ENCODE measurements around the gene PLXNC1.

The PLXNC1 gene

DNA sequence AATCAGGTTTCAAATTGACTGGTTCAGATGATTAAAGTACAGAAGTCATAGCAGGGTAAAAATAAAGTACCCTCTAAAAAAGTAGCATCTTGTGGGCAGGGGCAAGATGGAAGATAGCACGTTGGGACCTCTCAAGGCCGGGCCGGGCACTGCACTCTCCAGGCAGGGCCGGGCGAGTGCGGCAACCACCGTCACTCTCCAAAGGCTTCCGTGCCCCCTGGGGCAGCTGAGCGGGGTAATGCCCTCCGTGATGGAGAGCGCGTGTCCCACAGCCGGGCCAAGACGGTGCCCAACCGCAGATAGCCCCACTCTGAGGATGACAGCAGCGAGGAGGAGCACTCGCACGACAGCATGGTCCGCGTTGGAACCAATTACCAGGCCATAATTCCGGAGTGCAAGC is 8.6 kb upstream of the PLXNC1 start:
- DNase-seq: no peak

GRCh38 chr12:94140556-94140955 is 7.8 kb upstream of the PLXNC1 start:
- peak; percentile 11 for DNase-seq

DNA sequence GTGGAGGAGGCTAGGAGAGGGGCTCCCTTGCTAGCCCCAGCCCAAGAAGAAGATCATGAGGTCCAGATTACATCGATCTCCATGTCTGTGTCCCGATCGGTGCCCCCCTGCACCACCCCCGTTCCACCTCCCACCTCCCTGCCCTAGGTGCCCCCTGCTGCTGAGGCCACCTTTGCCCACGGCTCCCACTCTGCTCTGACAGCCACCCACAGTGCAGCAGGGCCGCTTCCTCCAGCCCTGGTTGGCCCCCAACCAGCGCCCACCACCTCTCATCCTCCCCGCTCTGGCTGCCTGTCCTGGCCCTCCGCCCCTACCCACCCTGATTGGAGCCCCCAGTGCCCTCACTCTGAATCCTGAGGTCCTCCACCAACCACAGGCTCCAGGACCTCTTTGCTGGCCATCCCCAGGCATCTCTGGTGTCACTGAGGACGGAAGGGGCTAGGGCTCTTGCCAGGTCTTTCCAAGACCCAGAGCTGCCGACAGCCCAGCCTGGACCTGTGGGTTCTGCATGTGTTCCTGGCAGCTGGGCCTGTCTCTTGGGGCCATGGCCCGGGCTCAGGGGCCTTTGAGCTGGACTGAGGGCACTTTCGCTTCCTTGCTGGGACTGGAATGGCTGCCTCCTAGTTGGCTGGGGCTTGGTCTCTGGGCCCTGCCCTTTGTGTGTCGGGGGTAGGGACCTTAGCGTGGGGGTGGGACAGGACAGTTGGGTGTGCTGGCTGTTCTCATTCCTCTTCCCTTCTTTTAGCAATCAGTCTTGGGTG is 7.2 kb upstream of the PLXNC1 start:
- no peak for DNase-seq

GRCh38 chr12:94141892-94142291 is 6.5 kb upstream of the PLXNC1 start:
- DNase-seq: no peak

GRCh38 chr12:94143438-94143837 is 4.9 kb upstream of the PLXNC1 start:
- no peak for DNase-seq

DNA sequence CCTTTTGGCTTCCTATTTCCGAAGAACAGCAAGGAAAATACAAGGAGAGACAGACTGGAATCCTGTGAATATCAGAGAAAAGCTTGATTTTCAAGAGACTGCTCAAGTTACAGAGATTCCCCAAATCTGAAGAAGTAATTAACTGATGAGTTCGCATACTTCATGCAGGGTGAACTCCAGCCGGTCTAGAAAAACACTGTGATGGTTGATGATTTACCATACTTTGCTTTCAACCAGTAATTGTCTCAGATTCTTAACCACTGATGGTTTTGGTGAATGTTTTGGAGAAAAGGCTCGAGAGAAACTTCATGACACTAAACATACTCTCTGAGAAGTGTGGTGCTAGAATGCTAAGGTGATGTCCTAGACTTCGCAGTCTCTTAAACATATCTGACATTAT is 4.4 kb upstream of the PLXNC1 start:
- DNase-seq: no peak

DNA sequence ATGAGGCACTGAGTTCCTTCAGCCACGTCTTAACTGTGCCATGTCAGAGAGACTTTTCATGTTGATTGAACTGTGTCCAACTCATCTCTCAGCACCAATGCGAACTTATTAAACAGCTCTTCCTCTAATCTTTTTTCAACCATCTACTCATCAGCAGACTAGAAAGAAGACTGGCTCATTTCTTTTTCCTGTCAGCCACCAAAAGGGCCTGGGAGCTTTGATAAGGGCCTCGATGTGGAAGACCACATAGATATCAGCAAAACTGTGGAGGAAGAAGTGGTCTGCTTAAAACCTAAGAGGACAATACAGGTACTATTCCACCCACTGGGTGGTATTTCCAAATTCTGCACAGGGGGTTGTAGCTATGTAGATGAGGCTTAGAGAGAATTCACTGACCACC is 3.6 kb upstream of the PLXNC1 start:
- no peak for DNase-seq

DNA sequence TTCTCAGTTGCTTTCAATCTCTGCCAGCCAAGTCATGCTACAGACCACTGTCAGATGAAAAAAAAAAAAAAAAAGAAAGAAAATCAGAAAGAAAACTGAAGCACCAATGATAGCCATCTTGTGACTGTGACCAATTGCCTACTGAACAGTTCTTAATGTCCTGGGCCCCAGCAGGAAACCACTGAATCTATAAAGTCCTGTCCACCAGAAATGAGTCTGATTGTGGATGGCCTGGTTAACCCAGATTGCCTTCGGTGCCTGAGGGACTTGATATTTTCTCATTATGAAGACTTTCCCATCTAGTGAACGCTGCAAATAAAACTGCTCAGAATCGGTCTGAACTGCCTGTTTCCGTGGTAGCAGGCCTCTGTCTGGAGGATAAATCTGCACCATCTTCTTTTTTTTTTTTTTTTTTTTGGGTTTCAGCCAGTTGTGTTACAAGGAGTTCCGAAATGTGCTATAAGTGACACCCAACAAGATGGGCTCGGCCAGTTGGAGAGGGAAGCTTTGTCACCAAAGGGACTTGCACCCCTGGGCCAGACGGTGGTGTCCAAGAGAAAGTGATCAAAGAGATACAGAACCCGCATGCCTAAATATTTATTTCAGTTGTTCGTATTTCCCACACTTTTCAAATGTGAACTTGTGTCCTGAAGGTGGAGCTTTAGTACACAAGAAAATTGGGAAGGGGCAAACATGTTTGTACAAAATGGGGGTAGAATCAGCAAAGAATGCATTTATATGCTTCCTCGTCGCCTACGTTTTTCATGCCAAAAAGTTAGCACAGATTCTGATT is 3.0 kb upstream of the PLXNC1 start:
- DNase-seq: no peak

- no peak for DNase-seq
These were observed 2.0 kb upstream of the PLXNC1 start for GRCh38 chr12:94146166-94146936.

- peak; percentile 12 for DNase-seq
These were observed 888 bp upstream of the PLXNC1 start for GRCh38 chr12:94147387-94147990.

GRCh38 chr12:94148739-94149118 is 352 bp downstream of the PLXNC1 start:
- no peak for DNase-seq

GRCh38 chr12:94149119-94149780 is 873 bp downstream of the PLXNC1 start:
- DNase-seq: peak; percentile 45

DNA sequence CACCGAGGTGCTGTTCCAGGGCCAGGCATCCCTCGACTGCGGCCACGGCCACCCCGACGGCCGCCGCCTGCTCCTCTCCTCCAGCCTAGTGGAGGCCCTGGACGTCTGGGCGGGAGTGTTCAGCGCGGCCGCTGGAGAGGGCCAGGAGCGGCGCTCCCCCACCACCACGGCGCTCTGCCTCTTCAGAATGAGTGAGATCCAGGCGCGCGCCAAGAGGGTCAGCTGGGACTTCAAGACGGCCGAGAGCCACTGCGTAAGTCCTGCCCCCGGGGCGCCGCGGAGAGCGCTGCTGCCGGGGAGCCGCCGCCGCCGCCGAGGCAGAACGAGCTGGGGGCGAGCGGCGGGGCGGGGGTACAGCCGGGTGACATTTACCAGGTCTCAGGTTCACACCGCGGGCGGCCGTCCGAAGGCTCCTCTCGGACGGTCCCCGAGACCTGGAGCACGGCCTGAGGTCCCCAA is 1.4 kb downstream of the PLXNC1 start:
- DNase-seq: peak; percentile 34

GRCh38 chr12:94150240-94151121 is 2.1 kb downstream of the PLXNC1 start:
- DNase-seq: peak; percentile 79

DNA sequence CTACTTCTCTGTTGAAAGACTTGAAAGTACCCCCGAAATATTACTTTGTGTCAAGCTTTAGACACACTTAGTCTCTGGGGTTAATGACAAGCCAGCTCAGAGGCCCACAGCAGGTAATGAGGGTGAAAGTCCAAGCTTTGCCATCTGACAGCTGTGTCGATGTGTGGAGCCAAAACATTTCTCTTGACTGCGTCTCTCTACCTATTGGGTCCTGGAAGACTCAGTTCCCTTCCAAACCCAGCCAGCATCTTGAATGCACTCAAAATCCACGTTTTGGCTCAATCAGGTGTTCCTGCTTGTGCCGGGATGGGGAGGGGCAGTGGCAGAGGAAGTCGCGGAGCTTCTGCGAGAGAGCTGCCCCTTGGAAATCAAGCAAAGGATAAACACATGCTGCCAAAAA is 3.2 kb downstream of the PLXNC1 start:
- peak; percentile 51 for DNase-seq

GRCh38 chr12:94152292-94153078 is 4.1 kb downstream of the PLXNC1 start:
- DNase-seq: peak; percentile 63

- no peak for DNase-seq
These were observed 8.8 kb downstream of the PLXNC1 start for GRCh38 chr12:94157181-94157580.

DNA sequence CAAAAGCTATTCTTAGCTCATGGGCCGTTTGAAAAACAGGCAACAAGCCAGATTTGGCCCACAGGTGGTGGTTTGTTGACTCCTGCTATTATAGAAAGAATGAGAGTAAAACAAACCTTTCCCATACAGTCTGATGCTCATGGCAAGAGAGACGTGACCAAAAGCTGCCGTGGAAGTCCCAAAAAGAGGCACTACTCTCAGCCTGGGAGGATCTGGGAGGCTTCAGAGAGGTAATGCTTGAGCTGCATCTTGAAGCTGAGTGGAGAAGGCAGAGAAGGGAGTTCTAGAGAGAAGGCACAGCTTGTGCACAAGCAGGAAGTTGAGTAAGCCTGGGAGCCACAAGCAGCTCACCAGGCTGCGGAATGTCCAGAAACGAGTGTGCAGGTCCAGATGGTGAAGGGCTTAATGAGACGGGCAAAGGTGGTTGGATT is 9.6 kb downstream of the PLXNC1 start:
- peak; percentile 63 for DNase-seq

DNA sequence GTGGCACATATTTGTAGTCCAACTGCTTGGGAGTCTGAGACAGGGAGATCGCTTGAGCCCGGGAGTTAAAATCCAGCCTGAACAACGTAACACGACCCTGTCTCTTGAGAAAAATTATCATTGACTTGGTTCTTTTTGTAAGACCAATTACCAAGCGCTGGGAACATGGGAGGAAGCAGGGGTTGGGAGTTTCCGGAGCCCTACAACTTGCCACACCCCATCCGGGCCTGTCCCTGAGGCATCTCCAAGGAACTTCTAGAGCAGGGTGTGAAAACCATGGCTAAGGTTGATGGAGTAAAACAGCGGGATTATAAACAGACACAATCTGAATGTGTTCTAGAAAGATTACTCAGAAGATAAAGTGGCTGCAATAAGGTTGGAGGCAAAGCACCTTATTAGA is 10.3 kb downstream of the PLXNC1 start:
- no peak for DNase-seq

- no peak for DNase-seq
These were observed 13.7 kb downstream of the PLXNC1 start for GRCh38 chr12:94162108-94162507.

- no peak for DNase-seq
These were observed 15.5 kb downstream of the PLXNC1 start for GRCh38 chr12:94163850-94164249.

Measured in NCI-H1092 treated with DMSO at 0.1 percent for 48 hours (cell line).